Fibroblast of skin of back (primary cell): ENCODE measurements around the gene SLC5A3.

Source experiments
- DNase-seq: peaks from one replicate; pipeline ENCODE4 v3.0.0-alpha.2; 2013

SLC5A3 gene

GRCh38 chr21:34071683-34072082, 1.7 kb upstream of the SLC5A3 start:
- DNase-seq, result no peak

DNA sequence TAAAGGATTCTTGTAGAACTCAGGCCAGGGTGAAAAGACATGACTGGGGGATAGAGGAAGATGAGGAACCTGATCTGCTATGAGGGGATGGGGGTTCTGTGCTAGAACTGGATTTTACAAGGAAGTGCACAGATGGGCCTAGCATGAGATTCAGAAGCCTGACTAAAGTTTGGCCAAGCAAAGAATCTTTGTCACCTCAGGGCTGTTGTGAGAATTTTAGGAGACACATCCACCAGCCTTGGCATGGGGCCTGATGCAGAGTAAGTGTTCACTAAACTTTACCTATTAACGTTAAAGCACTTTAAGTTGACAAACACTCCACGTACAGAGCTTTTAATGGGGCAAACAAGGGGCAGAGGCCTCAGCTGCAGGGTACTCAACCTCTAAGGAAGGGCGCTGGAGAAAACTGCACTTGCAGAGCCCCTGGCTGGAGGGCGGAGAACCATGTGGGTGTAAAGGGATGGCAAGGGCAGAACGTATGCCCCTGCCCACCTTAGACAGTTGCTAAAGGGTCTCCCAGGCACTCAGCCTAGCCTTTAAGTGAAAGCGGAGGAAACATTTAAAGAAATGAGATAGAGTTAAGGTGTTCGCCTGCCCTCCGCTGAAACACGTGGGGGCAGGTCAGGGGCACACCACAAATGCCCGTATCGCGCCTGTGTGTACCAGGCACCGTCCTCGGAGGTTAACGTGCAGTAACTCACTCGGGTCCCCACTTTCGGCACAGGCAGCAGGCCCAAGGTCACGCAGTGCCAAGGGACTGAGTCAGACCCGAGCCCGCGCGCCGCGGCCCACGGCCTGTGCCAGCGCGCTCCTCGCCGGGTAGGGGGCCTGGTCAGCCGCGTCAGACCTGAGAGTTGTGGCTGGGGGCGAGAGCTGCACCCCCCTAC, 990 bp upstream of the SLC5A3 start:
- peak; percentile 33 for DNase-seq

GRCh38 chr21:34073749-34074282, 438 bp downstream of the SLC5A3 start:
- no peak for DNase-seq

- DNase-seq, result no peak
Measured at GRCh38 chr21:34074283-34075090, 1.1 kb downstream of the SLC5A3 start.

DNA sequence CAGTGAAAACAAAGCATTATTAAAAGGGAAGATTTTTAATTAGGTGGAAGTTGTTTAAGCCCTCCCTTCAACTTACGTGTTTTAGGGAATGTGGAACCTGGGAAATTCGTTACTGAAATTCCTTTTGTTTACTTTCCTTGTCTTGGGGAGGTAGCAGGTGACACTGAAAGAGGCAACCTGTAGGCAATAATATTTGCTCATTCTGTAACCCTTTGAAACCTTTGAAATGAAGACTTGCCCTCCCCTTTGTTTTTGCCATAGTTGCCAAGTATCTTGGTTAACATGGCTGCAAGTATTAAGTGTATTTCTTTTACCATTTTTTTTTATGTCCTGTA, 1.7 kb downstream of the SLC5A3 start:
- no peak for DNase-seq

GRCh38 chr21:34075760-34076660, 2.6 kb downstream of the SLC5A3 start:
- DNase-seq, result peak; percentile 26

DNA sequence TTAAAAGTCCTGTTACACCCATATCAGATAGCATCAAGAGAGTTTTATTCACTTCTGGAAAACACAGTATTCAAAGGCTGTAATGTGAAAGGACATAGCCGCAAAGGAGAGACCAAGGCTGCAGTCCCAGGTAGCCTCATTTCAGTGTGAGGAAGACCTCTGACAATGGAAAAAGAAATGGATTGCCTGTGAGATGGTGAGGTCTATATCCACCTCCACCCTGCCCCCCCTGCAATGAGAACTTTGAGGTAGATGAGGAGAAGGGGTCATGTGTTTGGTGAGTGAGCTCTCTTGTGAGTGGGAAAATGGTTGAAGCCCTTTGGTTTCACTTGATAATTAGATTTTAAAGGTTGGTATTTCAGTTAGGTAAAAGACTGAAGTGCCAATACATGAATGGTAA, 3.5 kb downstream of the SLC5A3 start:
- no peak for DNase-seq

- no peak for DNase-seq
Measured at GRCh38 chr21:34077888-34078287, 4.5 kb downstream of the SLC5A3 start.

- DNase-seq, result no peak
Measured at GRCh38 chr21:34078915-34079314, 5.5 kb downstream of the SLC5A3 start.

DNA sequence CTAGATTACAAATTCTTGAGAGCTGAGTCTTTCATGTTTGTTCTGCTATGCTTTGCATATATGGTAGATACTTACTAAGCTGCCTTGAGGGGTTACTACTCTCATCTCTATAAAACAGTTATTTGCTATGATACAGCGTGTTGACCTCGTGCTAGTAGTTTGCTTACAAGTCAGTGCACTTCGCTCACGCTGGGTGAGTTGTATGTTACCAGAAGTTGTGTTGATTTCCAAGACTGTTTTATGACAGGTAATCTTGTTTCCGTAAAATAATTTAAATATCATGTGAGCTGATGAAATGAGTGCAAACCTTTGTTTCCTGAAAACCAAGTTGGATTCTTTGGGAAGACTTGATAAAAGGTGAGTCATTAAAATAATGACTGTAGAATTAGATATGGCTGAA, 7.3 kb downstream of the SLC5A3 start:
- DNase-seq, result no peak

DNA sequence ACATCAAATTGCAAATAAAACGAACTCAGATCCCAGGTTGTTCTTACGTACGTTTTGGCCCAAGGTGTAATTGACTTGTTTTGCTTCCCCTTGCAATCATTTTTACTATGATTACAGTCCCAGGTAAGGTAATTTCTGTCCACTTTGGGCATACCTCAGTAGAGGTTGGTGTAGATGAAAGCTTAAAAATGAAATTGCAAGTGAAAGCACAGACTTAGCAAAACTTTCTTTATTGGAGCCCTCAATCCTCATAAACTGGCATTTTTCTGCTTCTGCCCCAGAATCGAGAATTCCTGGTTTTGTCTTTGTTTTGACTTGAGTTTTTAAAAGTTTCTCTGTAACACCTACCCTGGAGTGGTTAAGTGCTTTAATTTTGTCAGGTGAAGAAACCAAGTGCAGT, 9.4 kb downstream of the SLC5A3 start:
- DNase-seq, result no peak

- DNase-seq, result no peak
Measured at GRCh38 chr21:34083357-34083756, 10.0 kb downstream of the SLC5A3 start.

- DNase-seq, result no peak
Measured at GRCh38 chr21:34085129-34085528, 11.8 kb downstream of the SLC5A3 start.

DNA sequence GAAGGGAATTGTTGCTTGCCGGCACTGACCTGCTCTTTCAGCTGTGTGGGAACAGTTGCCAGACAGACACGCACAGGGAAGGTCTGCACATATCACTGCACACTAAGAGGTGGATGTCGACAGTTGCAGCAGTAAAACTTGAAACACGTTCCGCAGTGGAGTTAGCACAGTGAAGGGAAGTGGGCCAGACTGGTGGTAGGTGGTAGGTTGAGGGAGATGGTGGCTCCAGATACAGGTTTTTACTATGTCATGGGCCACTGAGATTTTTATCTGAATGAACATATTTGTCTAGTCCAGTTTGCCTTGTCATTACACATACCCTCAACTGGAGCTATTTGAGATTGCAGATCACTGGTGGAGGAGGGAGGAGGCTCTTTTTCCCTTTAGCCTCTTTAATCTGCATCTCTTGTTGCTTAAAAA, 13.5 kb downstream of the SLC5A3 start:
- no peak for DNase-seq

DNA sequence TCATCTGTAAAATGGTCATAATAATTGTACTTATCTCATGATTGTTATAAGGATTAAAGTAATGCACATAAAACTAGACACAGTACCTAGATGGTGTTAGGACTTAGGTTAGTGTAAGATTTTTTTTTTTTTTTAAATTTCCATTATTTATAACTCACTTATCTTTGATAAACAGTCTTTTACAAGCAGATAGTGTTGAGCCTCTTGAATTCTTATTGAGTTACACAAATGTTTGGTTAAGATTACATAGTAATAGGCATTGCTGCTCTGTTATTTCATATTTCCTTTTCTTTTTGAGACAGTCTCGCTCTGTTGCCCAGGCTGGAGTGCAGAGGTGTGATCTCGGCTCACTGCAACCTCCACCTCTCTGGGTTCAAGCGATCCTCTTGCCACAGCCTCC, 15.4 kb downstream of the SLC5A3 start:
- no peak for DNase-seq

DNA sequence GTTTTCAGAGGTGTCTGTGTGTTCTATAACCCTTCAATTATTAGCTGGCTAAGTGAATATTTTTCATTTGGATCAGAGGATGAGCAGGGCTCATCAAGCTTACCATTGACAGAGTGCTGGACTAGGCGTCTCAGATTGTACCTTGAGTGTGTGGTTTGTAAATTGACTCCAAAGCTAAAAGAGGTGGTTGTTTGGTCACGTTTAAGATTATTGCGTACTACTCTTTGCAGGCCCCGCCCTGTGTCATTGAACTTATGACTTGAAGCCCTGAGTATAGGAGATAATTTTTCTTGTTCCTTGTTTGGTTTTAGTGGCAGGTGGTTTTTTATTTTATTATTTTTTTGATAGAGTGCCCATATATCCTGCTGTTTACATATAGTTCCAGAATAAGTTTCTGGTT, 17.7 kb downstream of the SLC5A3 start:
- no peak for DNase-seq

DNA sequence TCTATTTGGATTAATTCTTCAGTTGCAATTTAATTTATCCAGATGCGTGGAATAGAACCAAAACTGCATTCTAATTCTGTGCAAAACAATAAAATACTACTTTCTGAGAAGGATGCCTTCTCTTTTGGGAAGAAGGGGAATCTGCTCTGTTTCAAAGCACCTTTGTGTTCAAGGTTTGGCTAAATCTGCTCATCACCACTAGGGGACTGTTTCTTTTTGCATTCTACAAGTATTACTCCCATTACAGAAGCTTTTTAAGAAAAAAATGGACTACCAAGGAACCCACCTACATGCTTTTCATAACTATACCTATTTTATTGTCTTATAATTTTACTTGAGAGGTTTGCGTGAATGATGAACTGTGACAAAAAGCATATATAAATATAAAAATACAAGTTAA, 18.2 kb downstream of the SLC5A3 start:
- no peak for DNase-seq

DNA sequence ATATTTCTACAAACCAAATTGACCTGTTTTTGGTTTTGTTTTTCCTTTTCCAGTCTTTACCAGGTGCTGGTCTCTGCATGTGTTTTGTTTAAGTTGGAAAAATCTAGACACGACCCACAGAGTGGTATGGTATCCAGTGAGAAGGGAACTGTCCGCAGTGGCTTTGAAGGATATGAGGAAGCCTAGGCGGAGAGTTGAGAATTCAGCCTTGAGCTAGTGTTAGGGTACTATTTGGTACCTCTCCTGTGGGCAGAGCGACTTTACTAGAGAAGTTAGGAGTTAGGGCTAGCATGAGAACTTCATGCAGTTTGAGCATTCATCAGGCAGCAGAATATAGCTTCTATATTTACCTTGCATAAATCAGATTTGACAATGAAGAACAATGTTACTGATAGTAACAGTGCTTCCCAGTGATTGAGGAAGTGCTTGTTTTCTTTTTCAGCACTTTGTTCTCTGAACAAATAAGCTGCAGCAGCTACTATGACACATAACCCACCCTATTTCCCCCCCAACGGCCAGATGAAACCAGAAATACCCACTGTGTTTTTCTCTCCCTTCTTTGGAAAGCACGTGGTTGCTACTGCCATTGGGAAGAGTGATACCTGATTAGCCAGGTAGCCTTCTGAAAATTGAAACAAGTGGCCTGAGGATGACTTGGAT, 19.0 kb downstream of the SLC5A3 start:
- peak; percentile 31 for DNase-seq

DNA sequence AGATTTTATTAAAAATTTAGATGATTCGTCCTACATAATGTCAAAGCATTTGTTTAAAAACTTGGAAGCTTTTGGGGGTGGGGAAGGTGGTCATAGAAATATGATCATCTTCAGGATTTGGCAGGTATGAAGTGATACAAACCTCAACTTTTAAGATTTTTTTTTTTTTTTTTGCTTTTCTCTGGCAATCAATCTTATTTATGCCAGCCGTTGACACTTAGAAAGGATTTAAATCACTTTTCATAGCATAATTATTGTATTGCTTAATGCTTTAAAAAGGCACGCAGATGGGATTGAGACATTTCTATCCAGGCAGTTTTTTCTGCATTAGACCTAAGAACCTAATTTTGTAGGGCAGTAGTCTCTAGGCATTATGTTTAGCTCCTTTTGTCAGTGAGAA, 19.7 kb downstream of the SLC5A3 start:
- DNase-seq, result no peak

DNA sequence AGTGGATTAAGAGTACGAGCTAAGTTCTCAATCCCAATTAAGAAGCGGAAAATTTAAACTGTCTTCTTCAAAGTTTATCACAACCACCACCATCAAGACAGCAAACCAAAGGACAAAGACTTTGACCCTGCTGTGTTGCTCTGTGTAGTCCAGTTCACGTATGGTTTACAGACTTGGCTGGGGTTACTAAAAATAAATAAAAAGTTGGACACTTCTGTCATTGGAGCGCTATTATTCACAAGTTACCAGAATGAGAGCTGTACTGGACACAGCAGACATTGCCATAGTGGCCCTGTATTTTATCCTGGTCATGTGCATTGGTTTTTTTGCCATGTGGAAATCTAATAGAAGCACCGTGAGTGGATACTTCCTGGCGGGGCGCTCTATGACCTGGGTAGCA, 21.6 kb downstream of the SLC5A3 start:
- DNase-seq, result no peak

DNA sequence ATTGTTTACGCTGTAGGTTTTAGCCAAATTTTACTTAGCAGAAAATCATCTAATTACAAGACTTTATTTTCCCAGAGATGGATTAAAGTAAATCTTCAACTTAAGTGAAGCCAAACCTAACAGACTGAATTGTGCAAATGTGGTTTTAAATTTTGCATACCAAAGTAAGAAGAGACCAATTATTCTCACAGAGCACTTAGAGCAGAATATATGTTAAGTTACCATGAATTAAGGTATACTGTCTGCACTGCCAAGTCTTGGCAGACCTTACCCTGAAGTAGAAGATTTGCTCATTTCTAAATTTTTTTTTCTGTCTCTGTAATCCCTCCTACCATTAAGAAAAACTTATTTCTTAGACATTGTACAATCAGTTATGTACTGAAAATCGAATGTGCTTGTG, 24.1 kb downstream of the SLC5A3 start:
- no peak for DNase-seq

DNA sequence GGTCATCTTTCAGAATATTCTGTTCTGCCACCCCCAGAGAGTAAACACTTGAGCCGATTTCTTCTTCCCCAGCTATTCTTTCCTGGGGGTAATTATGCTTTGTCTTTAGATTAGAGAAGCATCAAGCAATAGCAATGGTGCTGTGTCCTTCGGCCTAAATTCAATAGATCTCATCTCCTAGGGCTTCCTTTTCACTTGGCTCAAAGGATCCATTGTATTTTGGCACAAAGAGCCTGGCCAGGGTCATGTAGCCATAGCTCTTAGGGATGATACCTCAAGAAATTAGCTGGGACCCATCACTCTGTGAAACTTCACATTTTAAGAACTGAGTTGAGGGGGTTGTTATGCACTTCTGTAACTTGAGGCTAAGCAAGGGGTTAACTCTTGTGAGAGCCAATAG, 27.0 kb downstream of the SLC5A3 start:
- no peak for DNase-seq
